GM18858 (cell line): ENCODE results near the gene C11orf98.
"Not testable (repeated sequence)": the region's sequence is repeated elsewhere in the genome, so short reads cannot be mapped to it uniquely, and the experiment has no call there.

Experiments used
- ATAC-seq: cut with Tn5 transposase; IDR thresholded peaks from one replicate; pipeline ENCODE4 v1.9.1; 2021; ENCODE audit not compliant: unreplicated experiment

The C11orf98 gene

DNA sequence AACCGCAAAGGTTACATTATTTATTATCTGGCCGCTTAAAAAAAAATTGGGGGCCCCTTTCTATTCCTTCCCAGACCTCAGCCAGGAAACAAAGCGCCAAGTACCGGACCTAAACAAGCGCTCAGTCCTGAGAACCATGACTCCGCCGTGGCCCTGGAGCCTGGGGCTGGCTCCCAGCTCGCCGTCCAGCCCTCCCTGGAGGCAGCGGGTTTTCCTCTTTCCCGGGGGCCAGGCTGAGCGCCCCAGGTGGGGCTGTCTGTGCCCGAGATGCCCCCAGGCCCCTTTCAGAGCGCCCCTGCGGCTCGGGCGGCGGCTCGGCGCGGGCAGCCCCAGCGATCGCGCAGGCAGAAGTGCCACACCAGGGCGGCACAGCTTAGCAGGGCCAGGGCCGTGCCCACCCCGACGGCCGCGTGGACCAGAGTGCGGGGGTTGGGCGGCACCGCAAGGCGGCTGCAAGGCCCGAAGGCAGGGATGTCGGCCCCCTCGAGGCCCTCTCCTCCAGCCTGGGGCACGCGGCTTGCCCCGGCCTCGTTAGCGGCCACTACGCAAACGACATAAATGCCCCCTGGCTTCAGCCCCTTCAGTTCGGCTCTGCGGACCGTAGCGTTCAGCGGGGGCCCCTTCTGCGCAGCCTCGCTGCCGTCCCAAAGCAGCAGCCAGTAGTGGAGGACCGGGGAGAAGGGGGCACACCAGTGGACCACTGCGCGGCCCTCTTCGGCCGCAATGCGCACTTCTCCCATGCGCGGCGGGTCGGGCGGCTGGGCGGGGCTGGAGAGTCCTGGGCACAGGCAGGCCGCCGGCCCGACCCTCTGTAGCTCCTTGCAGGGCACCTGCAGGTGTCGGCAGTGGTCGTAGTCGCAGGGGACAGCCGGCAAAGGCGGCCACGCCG is 22.7 kb upstream of the C11orf98 start:
- ATAC-seq: no peak

- no peak for ATAC-seq
Observed at GRCh38 chr11:62682518-62682917, 17.5 kb upstream of the C11orf98 start.

DNA sequence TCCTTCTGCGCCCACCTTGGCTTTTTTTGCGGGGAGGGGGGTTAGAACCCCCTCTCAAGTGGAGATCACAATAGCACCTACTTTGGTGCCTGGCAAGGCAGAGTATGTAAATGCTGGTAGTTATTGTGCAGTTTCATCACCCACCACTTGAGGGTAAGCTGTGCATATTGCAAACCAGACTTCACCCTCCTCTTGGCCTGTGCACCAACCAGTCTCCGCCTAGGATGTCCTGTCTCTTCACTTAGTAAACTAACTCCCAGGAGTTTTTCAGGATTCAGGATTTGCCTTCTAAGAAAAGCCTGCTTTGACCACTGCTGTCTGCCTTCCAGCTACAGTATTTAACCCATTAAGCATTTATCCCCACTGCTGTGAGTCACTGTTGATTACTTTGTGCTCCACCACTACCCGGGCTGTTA is 15.8 kb upstream of the C11orf98 start:
- no peak for ATAC-seq

DNA sequence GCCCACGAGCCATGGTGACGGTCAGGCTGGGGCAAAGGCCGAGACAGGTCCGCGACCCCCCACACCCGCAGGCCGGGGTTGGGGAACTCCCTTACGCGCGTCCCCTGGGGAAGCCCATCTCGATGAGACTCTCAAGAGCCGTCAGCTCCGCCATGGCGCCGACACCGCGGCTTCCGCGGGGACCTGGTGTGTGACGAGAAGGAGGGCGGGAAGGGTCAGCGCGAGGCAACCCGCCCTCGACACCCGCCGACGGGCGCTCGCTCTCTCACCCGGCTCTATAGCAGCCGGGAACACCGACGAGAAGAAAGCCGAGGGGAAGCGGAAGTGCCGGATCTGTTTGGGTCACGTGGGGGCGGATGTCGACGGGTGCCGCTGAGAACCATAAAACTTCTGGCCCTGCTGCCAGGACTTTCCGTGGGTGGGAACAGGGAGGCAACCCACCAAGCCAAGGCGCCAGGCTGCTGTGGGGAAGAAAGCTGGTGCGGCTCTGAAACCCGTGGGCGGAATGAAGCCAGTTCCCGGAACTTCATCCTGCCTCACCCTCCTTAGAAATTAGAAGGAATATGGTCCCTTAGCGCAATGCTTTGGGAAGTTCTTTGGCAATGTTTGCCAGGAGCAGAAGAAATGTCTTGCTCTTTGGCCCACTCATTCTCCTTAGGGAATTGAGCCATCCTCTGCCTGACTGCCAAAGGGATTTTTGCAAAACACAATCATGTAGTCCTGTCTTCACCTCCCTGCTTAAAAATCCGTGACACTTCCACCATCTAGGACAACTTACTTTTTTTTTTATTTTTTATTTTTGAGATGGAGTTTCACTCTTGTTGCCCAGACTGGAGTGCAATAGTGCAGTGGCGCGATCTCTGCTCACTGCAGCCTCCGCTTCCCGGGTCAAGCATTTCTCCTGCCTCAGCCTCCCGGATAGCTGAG is 14.0 kb upstream of the C11orf98 start, which contains the start of gene UBXN1:
TSS of gene UBXN1 (minus strand) at position 304 of the 927 bp plus-strand sequence. CDS start at position 154, 150 bp downstream.
- ATAC-seq: no peak

DNA sequence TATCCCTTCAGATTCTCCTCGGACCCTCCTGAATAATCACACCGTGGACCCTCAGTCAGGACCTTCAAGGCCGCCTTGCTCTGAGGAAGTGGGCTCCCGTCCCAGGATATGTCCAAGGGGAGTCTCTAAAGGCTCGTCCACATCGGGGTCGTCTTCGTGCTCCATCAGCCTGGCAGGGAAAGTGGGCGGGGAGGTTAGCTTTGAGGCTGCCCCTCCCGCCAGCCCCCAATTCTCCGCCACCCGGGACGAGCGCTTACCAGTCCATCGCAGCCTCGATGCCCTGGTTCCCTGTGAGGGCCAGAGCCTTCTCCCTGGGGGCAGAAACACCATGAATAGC is 13.4 kb upstream of the C11orf98 start:
- no peak for ATAC-seq

GRCh38 chr11:62677714-62678113 is 12.7 kb upstream of the C11orf98 start:
- ATAC-seq: no peak

- ATAC-seq: no peak
Observed at GRCh38 chr11:62677156-62677555, 12.1 kb upstream of the C11orf98 start.

DNA sequence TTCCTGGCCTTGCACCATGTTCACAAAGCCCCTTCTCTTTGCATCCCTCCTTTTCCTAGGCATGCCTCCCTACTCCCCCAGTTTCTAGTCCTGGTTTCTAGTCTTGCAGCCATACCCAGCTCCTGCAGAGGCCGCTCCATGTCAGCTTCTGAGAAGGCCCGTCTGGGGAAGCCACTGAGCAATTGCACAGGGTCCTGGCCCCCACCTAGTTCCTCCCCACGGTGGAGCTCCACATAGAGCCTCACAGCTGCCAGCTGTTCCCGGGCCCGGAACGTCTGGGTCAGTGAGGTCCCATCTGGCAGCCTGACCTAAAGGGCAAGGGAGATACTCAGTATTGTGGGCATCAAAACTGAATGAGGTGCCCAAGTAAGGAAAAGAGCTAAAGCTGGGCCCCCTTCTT is 11.7 kb upstream of the C11orf98 start:
- no peak for ATAC-seq

GRCh38 chr11:62675415-62675814 is 10.4 kb upstream of the C11orf98 start:
- ATAC-seq: not testable (repeated sequence)

GRCh38 chr11:62673196-62673525 is 8.2 kb upstream of the C11orf98 start:
- no peak for ATAC-seq

GRCh38 chr11:62671608-62672389 is 6.8 kb upstream of the C11orf98 start, which contains the start of the genes LBHD1 and UQCC3:
Gene LBHD1, minus strand, starts transcription at chr11:62672267. Its CDS starts 2,236 bp downstream, at chr11:62670031.
Gene UQCC3, plus strand, starts transcription at chr11:62671673. Its CDS starts 73 bp downstream, at chr11:62671746.
- no peak for ATAC-seq

GRCh38 chr11:62671236-62671607 is 6.2 kb upstream of the C11orf98 start:
- no peak for ATAC-seq

DNA sequence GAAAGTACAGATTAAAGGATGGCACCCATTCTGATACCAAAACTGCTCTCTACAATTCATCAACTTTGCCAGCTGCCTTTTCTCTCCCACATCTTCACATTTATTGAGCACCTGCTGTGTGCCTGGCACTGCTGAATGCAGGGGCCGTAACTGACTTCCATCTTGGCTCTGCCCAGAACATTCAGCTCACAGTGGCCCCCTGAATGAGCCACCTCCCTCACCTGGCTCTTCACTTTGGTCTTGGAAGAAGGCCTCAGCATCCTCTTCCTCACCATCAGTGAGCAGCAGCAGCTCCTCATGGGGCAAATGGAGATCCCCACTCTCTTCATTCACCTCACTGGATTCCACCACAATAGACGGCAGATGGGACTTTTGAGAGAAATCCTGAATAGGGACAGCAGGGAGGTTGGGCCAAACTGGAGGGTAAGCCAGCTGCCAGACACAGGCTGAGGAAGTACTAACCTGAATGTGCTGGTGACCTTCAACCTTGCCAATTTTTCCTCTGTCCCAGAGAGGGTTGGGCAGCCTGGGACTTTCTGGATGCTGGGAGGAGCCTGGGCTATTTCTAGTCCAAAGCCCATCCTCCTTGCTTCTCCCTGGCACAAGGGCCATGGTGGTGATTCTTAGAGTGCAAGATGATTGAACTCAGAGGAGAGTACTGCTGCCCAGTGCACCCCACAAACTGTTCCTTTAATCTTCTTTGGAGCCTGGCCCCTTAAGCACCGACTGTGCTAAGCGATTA is 4.6 kb upstream of the C11orf98 start:
- ATAC-seq: no peak

DNA sequence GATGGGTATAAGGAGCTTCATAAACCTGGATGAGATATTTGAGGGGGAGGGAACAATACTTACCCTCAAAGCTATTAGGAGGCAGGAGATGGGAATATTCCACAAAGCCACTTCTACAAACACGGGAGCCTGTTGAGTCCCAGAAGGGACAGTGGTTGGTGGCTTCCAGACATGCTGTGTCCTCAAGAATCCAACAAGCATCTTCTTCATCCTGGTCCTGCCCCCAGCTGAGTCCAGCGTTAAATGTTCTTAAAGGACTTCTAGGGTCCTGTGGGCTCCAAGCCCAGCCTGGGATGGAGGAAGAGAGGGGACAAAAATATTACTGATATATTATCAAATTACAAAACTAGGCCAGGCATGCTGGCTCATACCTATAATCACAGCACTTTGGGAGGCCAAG is 2.5 kb upstream of the C11orf98 start:
- ATAC-seq: no peak

DNA sequence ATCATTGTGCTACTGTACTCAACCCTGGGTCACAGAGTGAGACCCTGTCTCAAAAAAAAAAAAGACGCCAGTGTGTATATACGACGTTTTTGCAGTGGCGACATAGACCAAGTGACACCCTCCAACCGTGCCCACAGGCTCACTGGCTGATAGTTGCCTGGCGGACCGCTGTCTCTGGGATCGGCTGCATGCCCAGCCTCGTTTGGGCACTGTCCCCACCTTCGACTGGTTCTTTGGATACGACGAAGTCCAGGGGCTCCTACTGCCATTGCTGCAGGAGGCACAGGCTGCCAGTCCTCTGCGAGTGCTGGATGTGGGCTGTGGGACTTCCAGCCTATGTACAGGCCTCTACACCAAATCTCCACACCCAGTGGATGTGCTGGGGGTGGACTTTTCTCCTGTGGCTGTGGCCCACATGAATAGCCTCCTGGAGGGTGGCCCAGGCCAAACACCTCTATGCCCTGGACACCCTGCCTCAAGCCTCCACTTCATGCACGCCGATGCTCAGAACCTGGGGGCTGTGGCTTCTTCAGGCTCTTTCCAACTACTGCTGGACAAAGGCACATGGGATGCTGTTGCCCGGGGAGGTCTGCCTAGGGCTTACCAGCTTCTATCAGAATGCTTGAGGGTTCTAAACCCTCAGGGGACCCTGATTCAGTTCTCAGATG is 1.4 kb upstream of the C11orf98 start:
- no peak for ATAC-seq

DNA sequence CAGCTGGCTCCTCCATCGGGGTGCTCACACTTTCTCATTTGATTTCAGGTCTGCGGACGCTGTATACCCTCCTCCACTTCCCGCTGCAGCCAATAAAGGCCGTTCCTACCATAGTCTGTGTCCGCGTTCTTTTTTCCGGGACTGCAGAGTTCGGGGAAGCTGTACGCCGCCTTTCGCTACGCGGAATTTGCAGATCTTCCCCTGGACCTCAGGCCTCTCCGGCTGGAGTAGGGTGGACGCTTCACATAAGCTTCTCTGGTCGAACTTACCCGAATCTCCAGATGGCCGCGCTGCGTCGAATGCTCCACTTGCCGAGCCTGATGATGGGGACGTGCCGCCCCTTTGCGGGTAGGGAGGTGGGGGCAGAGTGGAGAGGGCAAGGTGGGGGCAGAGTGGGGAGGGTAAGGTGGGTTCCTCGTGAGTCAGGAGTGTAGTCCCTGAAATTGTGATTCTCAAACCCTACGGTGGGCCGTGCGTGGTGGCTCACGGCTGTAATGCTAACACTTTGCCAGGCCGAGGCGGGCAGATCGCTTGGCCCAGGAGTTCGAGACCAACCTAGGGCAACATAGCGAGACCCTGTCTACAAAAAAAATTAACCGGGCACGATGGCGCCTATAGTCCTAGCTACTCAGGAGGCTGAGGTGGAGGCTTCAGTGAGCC is 719 bp upstream of the C11orf98 start:
- peak; percentile 20 for ATAC-seq

DNA sequence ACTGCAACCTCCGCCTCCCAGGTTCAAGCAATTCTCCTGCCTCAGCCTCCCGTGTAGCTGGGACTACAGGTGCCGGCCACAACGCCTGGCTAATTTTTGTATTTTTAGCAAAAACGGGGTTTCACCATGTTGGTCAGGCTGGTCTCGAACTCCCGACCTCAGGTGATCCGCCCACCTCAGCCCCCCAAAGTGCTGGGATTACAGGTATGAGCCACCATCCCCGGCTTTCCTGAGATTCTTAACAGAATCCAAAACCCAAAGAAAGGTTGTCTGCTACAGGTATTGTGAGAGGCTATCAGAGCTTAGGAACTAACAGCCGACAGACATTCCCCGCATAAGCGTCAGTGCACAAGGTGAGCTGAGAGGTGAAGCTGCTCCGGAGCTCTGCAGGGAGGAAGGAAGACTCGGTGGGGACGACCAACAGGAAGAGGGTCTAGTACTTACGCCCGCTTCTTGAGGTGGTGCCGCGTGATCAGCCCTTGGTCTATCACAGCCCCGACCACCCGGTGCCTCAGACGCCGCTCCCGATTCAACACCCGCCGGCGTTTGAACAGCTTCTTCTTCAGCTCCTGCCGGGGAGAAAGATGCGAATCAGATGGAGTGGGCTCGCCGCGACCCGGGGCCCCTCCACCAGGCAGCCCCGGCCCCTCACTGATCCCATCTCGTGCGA is 470 bp downstream of the C11orf98 start:
- ATAC-seq: peak; percentile 11

DNA sequence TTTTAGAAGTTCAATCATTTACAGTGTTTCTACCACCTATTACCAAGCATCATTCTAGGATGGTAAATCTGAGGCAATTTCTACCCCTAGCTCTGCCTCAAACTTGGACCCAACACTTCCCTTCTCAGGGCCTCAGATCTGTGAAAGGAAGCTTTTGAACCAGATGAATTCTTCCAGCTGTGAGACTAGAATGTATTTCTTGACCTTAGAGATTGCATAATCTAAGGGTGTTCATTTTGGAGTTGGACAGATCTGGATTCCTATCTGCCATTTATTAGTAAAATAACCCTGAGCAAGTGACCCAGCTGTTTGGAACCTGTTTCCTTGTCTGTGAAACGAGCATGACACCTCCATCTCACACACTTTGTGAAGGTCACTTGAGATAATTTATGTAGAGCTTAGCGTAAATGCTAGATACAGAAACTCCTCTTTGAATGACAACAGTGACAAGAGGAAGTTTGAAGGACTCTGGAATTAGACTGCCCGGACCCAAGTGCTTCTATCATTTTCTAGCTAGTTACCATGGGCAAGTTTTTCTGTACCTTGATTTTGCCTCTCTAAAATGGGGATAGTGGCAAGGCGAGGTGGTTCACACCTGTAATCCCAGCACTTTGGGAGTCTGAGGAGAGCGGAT is 8.1 kb downstream of the C11orf98 start:
- ATAC-seq: no peak
